Measurements from ENCODE around the gene PLVAP.

Gene PLVAP, protein sequence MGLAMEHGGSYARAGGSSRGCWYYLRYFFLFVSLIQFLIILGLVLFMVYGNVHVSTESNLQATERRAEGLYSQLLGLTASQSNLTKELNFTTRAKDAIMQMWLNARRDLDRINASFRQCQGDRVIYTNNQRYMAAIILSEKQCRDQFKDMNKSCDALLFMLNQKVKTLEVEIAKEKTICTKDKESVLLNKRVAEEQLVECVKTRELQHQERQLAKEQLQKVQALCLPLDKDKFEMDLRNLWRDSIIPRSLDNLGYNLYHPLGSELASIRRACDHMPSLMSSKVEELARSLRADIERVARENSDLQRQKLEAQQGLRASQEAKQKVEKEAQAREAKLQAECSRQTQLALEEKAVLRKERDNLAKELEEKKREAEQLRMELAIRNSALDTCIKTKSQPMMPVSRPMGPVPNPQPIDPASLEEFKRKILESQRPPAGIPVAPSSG

DNA sequence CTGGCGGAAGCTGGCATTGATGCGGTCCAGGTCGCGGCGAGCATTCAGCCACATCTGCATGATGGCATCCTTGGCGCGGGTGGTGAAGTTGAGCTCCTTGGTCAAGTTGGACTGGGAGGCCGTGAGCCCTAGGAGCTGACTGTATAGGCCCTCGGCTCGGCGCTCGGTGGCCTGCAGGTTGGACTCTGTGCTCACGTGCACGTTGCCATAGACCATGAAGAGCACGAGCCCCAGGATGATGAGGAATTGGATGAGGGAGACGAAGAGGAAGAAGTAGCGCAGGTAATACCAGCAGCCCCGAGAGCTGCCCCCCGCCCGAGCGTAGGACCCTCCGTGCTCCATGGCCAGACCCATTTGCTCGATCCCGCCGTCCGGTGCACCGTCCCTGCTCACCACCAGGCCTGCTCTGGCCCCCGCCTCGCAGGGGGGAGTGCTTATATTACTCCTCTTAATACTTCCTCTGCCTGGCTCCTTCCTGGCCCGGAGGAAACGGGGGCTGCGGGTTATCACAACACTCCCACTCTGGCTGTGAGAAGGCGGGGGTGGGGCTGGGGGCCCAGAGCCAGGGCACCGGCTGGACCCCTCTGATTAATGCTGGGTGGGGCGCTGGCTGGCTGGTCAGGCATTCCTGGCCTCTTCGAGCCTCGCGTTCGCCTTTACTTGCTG lies at the start of gene PLVAP:
Gene PLVAP (minus strand): TSS at position 408 of the 666 bp plus-strand sequence. CDS start 54 bp downstream, at position 354.
- DNase-seq: no peak

DNA sequence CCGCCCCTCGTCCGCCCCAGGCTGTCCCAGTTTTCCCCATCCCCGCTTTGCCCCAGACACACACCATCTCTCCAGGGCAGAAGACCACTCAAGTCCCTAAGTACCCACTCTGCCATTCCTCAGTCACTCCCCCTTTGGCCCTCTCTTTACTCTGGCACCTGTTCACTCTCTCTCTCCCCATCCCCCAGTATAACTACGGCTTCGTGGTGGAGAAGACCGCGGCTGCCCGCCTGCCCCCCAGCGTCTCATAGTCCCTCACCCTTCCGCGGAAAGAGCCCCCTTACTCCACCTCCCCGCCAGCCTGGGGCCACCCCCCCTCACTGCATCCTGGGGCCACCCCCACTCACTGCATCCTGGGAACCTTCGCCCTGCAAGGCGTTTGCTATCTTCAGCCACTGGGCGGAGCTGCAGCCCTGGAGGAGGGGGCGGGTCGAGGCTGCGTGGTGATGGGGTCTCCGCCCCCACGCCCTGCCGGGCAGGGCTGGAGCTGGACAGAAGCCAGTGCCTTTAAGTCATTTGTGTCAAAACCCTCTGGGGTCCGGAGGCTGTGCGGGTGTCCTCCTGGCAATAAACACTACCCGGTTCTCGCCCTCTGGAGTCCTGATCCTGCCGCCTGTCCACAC lies 47.7 kb upstream of the PLVAP start:
- DNase-seq: peak; percentile 16

DNA sequence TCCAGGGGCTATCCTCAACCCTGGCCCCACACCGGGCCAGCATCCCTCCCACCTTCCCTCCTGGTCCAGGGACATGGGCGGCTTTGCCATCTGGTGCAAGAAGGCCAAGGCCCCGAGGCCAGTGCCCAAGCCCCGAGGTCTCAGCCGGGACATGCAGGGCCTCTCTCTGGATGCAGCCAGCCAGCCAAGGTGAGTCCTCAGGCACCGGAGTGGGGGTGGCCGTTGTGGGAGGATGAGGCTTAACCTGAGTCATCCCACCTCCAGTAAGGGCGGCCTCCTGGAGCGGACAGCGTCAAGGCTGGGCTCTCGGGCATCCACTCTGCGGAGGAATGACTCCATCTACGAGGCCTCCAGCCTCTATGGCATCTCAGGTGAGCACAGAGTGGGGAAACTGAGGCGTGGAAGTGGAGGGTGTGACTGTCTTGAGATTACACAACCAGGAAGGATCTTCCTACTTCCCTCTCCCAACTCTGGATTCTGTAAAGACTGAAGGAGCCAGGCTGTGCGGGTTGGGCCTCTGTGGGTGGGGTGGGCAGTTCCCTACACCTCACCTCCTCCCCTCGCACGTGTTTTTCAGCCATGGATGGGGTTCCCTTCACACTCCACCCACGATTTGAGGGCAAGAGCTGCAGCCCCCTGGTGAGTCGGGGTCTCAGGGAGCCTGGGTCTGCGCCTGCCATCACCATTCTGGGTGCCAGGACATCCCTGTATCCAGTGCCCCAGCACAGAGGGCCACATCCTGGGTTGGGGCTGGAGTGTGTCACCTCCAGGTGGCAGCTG lies 46.5 kb upstream of the PLVAP start:
- no peak for DNase-seq

DNA sequence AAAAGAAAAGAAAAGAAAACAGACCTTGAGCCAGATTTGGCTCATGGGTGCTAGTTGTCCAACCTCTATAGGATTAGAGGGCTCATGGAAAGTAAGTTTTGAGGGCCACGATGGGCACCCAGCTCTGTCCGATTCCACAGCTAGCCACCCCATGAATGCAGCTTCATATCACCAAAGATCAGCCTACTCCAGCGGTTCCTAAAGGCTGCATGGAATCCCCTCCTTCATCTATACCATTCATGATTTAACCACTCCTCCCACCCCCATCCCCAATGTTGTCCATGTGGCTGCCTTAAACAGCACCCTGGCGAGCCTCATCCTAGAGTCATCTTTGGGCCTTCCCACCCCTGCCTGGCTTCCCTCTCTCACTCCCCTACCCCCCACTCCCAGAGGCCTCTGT lies 44.8 kb upstream of the PLVAP start:
- no peak for DNase-seq

DNA sequence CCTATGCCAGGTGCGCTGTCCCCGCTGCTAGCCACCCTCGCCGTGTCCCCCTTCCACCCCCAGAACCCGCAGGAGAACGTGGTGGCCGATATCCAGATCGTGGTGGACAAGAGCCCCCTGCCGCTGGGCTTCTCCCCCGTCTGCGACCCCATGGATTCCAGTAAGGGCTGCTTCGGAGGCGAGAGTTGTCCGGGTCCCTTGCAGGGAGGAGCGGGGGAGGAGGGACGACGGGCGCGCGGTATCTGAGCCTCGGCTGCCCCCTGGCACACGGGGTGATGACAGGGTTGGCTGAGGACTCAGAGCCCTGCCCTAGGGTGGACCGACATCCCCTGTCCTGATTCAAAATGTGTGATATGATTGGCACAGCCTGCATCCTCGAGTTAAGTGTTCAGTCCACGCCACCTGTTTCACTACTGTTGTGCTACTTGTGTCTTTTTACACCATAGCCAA lies 43.4 kb upstream of the PLVAP start:
- DNase-seq: peak; percentile 20

DNA sequence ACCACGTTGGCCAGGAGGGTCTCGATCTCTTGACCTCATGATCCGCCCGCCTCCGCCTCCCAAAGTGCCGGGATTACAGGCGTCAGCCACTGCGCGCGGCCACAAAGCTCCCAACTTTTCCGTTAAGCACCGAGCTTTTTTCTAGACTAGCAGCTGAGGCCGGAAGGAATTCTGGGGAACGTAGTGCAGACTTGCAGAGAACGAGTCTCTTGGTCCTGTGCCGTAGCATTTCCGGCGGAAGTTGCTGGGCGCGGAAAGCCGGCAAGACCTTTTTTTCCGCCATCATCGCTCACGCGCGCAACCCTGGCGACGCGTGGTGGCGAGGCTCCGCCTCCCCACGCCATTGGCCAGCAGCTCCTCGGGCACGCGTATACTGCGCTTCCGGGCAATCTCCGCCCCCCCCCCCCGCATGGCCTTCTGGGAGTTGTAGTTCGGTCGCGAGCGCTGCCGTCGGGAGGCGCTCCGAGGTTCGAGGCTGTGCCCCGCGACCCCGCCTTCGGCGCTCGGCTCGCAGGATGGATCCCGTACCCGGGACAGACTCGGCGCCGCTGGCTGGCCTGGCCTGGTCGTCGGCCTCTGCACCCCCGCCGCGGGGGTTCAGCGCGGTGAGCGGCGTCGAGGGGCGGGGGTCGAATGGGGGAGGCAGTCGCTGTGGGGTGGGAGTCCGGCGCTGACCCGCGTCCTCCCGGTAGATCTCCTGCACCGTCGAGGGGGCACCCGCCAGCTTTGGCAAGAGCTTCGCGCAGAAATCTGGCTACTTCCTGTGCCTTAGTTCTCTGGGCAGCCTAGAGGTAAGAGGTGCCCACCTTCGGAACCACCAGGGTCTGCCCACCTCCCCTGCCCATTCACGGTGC lies 42.7 kb upstream of the PLVAP start, which contains the start of gene MVB12A:
Gene MVB12A (plus strand): TSS at position 427 of the 854 bp plus-strand sequence. CDS start 89 bp downstream, at position 516.
- DNase-seq: peak; percentile 97

DNA sequence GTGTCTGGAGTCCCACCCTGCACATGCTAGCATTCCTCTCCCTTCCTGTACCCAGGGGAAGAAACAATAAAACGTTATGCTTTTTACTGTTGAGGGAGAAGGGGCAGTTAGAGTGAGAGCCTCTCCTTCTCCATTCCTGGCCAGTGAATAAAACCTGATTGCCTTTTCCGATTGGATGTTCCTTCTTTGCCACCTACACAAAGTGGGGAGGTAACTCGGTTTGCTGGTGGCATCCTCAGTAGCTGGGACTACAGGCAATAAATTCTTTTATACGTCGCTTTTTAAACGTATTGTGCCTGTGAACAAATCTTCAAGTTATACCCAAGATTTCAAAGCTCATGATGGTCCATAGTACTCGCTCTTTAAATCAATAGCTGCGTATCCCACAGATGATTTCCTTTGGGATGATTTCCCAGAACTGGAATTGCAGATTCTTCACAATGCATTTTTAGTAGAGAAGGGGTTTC lies 42.0 kb upstream of the PLVAP start:
- DNase-seq: no peak

DNA sequence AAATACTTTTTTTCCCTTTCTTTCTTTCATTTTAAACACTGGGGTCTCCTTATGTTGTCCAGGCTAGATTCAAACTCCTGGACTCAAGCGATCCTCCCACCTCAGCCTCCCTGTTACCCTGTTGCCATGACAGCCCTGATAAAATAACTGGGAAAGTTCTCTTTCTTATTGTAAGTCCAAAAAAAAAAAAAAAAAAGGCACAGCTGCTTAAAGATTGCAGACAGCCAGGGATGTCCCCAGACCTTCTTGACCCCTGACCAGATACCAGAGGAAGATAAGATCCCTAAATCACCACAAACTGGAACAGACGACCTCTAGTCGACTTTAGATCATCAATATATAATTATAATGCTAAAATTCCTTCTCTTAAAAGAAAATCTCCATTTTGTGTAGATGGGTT lies 41.6 kb upstream of the PLVAP start:
- no peak for DNase-seq

DNA sequence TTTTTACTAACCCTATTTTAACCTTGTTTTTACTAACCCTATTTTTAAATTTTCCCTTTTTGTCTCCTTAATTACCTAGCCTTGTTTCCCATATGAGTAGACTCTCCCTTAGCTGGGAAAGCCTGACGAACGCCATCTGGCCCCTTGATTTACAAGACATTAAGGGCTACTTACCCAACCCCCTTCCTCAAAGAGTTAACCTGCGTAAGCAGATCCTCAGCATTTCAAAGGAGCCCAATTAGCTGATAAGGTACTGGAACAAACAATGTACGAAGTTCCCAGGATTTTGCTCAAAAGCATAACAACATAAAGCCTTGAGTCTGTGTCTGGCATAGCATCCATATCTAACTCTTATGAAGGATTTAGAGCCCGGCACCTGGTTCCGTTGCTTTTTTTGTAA lies 38.0 kb upstream of the PLVAP start:
- no peak for DNase-seq

DNA sequence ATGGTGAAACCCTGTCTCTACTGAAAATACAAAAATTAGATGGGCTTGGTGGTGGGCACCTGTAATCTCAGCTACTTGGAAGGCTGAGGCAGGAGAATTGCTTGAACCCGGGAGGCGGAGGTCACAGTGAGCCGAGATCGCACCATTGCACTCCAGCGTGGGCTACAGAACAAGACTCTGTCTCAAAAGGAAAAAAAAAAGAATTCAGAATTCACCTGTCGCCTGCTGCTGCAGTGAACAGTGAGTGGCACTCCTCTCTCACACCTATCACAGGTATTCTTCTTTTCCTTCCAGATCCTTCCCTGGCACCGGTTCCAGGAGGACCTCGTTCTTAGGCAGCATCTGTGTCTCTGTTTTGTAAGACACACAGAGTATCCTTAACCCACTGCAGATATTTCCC lies 37.0 kb upstream of the PLVAP start:
- no peak for DNase-seq

DNA sequence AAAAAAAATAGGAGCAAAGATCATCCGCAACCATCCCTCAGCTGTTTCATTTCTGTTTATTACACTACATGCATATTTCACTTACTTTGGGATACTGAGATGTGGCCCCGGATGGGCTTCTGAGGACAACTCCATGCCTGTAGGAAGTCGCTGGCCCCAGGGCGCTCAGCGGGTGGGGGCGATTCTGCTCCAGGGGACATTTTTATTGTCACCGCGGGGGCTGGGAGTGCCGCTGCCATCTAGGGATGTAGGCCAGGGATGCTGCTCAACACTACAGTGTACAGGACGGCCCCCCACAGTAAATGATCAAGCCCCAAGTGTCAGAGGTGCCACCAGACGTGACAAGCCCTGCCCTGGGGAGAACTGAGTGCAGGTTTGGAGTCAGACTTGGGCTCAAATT lies 34.7 kb upstream of the PLVAP start:
- DNase-seq: no peak

DNA sequence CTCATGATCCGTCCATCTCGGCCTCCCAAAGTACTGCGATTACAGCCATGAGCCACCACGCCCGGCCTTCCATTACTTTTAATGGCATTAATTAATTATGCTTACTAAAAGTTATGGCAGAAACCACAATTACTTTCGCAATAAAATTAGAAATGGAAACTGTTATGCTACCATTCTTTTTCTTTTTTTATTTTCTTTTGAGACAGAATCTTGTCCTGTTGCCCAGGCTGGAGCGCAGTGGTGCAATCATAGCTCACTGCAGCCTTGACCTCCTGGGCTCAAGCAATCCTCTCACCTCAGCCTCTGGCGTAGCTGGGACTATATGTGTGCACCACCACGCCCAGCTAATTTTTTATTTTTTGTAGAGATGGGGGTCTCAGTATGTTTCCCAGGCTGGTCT lies 32.8 kb upstream of the PLVAP start:
- DNase-seq: no peak

DNA sequence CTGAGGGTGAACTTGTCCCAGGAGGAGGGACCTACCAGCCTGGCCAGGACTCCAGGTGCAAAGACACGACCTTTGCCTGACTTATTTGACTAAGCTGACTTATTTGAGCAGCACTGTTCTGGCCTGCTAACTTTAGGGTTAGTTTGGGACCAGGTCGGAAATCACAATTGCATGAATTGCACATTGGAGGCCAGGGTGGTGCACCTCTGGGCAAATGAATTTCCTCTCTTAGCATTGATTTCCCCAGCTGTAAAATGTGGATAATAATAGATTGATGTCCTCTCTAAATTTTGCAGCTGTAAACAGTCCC lies 29.7 kb upstream of the PLVAP start:
- DNase-seq: no peak

DNA sequence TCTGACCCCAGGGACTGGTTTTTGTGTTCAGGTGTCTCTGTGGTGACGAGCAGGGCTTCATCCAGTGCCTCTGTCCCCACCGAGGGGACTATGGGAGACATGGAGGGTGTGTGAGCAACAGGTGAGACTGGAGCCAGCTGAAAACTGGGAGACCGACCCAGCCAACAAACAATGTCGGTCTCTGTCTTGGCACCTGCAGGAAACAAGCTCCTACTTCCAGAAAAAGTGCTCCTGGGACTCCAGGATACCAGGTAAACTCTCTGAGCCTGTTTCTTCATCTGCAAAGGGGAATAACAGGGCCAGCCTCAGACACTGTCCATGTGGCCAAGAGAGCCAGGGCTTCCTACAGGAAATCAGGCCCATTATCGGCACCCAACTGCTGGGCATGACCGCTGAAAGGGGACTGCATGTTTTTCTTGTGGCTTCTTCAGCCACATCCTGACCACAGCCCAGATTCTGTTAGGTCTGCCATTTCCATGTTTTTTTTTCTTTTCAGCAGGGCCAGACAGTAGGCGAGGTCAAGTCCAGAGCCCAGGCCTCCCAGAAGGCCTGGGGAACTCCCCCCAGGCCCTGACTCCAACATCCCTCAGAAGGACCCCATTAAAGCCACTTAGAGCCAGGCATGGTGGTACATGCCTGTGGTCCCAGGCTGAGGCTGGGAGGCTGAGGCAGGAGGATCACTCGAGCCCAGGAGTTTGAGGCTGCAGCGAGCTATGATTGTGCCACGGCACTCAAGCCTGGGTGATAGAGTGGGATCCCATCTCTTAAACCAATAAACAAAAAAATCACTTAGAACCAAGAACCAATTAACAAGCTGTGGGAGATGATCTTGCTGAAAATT lies 29.1 kb upstream of the PLVAP start:
- peak; percentile 27 for DNase-seq

DNA sequence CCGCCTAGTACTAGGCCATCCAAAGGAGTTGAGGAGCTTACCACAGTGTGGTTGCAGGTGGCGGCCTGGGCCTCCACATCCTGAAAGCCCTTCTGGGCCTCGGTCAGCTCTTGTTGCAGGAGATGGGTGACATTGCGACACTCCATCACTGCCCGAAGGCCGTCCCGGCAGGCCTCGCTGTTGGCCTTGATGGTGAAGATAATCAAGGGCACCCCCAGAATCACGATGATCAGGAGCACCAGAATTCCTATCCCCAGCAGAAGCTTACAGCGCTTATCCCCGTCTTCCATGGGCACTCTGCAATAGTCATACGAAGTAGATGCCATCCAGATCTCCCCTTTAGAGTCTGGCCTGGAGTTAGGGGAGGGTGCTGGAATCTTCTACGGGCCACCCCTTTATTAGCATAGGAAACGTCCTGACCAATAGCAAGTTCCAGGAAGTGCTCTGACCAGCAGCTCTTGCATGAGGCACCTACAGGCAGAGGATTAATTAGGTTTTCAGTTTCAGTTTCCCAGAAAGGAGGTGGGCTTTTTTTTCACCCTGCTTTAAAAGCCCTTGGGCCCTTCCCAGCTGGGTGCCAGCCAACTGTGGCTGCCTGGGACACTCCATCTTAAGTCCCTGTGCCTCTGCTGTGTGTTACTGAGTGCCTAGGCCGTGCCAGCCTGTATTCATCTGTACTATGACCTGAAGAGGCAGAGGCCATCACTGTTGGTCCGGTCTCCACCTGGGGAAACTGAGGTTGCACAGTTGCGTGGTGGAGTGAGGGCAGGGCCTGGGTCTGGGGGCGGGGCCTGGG lies 28.3 kb upstream of the PLVAP start, which contains the start of gene BST2:
Gene BST2 (minus strand): TSS at position 381 of the 796 bp plus-strand sequence. CDS start 55 bp downstream, at position 326.
- peak; percentile 81 for DNase-seq

DNA sequence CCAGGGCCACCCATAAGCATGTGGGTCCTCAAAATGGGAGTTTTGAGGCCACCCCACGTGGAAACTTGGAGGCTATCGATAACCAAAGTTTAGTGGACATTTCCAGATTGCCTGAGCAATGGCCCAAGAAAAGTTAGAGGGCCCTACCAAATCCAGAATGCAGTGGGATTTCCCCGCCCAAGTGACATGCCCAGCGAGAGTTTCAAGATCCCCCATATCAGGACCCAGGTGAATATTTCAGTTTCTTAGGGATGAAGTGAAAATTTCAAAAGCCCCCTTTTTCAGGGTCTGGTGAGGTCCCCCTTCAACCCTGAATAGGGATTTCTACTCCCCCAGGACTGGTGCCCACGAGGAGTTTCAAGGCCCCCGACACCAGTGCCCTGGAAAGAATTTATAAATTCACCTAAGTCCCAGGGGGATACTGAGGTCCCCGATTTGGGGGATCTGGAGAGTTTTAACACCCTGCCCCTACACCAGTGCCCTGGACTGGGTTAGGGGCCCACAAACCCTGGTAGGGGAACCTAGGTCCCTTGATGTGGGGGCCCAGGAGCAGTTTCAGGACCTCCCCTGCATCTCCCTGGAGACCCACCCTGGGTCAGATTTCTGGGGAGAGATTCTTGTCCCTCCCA lies 27.6 kb upstream of the PLVAP start:
- DNase-seq: no peak

DNA sequence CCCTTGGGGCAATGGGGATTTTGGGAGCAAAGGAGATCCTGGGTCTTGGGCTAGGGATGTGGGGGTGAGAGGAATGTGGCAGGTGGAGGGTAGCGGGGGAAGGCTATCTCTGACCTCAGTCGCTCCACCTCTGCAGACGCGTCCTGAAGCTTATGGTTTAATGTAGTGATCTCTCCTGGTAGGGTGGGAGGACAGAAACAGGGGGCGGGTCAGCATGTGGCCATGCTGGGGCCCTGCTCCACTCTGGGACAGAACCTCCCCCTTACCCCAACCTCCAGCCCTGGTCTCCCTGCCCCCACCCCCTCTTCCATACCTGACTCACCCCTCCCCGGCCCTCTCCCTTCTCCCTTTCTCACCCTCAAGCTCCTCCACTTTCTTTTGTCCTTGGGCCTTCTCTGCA lies 26.9 kb upstream of the PLVAP start:
- no peak for DNase-seq

DNA sequence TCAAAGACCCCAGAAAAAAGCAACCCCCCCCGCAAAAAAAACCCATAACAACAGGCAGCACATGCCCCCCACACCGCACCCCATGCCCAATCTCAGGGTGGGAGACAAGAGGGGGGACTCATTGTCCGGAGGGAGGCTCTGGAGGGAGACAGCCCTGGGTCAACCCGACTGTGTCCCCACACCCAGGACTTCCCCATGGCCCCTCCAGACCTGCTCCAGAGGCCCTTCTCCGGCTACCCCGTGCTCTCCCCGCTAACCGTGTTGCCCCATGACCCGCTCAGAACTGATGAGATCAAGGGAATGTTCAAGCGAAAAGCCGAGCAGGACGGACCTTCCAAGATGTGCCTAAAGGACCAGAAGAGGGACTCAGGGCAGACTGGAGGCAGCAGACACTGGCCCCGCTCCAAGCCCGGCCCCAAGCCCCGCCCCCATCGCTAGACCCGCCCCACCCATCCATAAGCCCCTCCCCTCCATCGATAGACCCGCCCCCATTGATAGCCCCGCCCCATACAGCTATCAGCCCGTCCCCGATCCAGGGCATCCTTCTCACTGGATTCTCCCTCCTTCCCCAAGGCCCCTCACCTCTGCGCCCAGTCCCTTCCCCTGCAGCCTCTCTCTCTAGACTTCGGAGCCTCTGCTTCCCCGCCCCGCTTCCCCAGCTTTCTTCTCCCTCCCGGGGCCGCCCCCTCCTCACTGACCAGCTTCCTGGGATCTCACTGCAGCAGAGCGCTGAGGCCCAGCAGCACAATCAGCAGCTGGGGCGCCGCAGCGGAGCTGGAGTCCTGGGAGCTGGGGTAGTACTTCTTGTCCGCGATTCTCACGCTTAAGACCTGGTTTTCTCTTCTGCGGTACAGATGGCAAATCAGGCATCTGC lies 26.1 kb upstream of the PLVAP start:
- peak; percentile 44 for DNase-seq

Data from CD4-positive, alpha-beta T cell treated with Interleukin-12 subunit alpha and Interleukin-12 subunit beta, for 1 hour (primary cell).